HG03097 (cell line): Measurements from ENCODE around the gene COL9A1.

Experiments used
- ATAC-seq: cut with Tn5 transposase; IDR thresholded peaks from one replicate; pipeline ENCODE4 v1.9.1; 2021; ENCODE audit not compliant: unreplicated experiment, low FRiP score

The COL9A1 gene

DNA sequence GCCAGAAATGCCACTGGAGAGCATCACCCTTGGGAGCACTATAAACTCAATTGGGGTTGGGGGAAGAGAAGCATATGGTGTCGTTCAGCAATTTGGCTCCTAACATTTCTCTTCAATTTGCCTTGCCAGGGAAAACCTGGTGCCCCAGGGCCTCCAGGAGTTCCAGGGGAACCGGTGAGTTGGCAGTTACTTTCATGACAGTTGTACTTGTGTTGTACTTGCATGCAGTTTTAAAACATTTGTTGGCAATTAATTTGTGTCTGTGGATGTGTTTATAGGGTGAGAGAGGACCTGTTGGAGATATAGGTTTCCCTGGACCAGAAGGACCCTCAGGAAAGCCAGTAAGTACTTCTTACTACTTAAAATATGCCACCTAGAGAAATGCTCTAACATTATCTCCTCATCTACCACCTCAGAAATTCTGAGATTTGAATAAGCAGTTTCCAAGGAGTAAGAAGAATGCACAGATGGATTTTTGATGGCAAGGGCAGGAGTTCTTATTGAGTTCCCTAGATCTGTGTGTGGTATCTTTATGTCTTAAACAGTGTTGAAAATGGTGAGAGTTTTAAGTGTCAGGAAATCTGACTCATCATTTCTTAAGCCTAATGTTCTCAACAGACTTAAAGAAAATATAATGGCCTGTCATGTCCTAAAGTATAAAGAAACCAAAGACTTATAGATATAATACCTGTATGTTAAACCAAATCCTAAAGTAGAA, 122.5 kb downstream of the COL9A1 start:
- ATAC-seq = peak; percentile 24

GRCh38 chr6:70176842-70177550, 125.9 kb downstream of the COL9A1 start:
- no peak for ATAC-seq

GRCh38 chr6:70175770-70176169, 127.1 kb downstream of the COL9A1 start:
- ATAC-seq = no peak

DNA sequence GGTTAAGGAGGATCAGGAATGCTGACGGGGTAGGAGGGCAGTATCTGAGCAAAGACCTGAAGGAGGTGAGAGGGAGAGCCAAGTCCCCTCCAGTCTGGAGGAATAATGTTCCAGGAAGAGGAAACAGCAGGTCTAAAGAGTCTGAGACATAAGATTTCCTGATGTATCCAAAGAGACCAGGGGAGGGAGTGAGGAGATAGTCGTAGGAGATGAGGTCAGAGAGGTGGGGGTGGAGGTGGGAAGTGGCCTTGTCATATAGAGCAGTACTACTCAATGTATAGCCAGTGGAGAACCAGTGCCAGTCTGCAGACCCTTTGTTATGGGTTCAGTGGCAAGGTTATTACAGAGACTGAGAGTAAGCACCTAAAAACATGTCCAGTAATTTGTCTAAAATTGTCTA, 130.6 kb downstream of the COL9A1 start:
- ATAC-seq = no peak

GRCh38 chr6:70171236-70171635, 131.6 kb downstream of the COL9A1 start:
- ATAC-seq = no peak

GRCh38 chr6:70168681-70169377, 134.1 kb downstream of the COL9A1 start:
- no peak for ATAC-seq
